Calu3 (cell line): ENCODE results near the gene SYNDIG1L. TPM values are rescaled to one million over a fixed set of nuclear protein-coding genes. Genes with fewer than 3 reads are reported as not detected.
"Not testable (repeated sequence)": the region's sequence is repeated elsewhere in the genome, so short reads cannot be mapped to it uniquely, and the experiment has no call there.

Experiments
- BruUV-seq: library from RNA; stranded (reverse); fragments of 400-500 nt; replicated peaks from 2 replicates; lab custom pipeline; 2021; lab: Mats Ljungman, UMichigan
- CTCF ChIA-PET: fragments of 300-600 bp; sonication (Branson Sonifier 250); formaldehyde crosslinking; loops from one replicate; lab custom pipeline; 2022; ENCODE audit warnings: antibody characterized with exemption; lab: Charles Lee
- DNase-seq: peaks from one replicate; pipeline ENCODE4 v3.0.0; 2022
- H3K27ac Mint-ChIP-seq: one replicate; pipeline ENCODE4 v1.8.0; 2022; ENCODE audit warnings: mixed read lengths; ENCODE audit not compliant: unreplicated experiment
- H3K27me3 Mint-ChIP-seq: one replicate; pipeline ENCODE4 v1.8.0; 2022; ENCODE audit warnings: mixed read lengths; ENCODE audit not compliant: unreplicated experiment
- H3K36me3 Mint-ChIP-seq: one replicate; pipeline ENCODE4 v1.8.0; 2022; ENCODE audit warnings: mild to moderate bottlenecking, moderate library complexity, mixed read lengths; ENCODE audit not compliant: insufficient read depth, unreplicated experiment
- H3K4me1 Mint-ChIP-seq: one replicate; pipeline ENCODE4 v1.8.0; 2022; ENCODE audit warnings: mild to moderate bottlenecking, low read depth, mixed read lengths; ENCODE audit not compliant: unreplicated experiment
- H3K4me3 Mint-ChIP-seq: one replicate; pipeline ENCODE4 v1.8.0; 2022; ENCODE audit warnings: mild to moderate bottlenecking, low read depth, moderate library complexity, mixed read lengths; ENCODE audit not compliant: unreplicated experiment
- H3K9me3 Mint-ChIP-seq: one replicate; pipeline ENCODE4 v1.8.0; 2022; ENCODE audit warnings: low read depth, mixed read lengths; ENCODE audit not compliant: unreplicated experiment
- intact Hi-C: fragments of 100-400 bp; cut with micrococcal nuclease; formaldehyde crosslinking; loops from one replicate; pipeline ENCODE4 v1.10.0; 2022; ENCODE audit not compliant: unreplicated experiment
- total RNA-seq: library from RNA; stranded (reverse); gene quantifications from 2 replicates; pipeline ENCODE4 v1.2.3, GENCODE V29; 2022
- TF ChIP-seq, protein P1 (sequence below): fragments of 200-600 bp; IDR thresholded peaks from one replicate; pipeline ENCODE4 v1.8.0; 2022; ENCODE audit warnings: antibody characterized with exemption; ENCODE audit not compliant: unreplicated experiment

SYNDIG1L gene
- total RNA-seq, 1 experiment from 2014 or later: not detected

DNA sequence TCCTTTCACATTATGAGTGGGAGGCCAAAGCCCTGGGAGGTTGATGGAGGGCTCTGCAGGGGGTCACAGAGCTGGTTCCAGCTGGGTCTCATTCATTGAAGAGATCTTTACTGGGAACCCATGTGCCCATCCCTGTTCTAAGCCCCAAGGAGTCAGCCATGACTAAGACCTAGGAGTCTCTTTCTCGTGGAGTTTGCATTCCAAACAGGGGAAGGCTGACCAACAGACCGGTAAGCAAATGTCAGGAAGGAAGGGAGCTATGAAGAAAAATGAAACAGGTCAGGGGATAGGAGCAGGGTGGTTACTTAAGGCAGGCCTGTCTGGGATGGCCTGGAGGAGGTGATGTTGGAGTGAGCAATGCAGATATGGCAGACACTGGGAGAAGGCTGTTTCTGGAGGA lies 31.5 kb downstream of the SYNDIG1L start:
- no peaks in the 10 kb centered on the region for H3K4me1 Mint-ChIP-seq
- CTCF ChIA-PET: interaction anchor here (1.5 kb wide), 1 partner anchor 25 kb away, joined by 6 read pairs; no protein-coding TSS in a partner anchor
- no peaks in the 10 kb centered on the region for H3K9me3 Mint-ChIP-seq
- no peak overlapping the region for H3K27ac Mint-ChIP-seq
- no TSS peak for BruUV-seq
- no peaks in the 10 kb centered on the region for H3K36me3 Mint-ChIP-seq
- no peak for DNase-seq
- TF ChIP-seq, protein P1, sequence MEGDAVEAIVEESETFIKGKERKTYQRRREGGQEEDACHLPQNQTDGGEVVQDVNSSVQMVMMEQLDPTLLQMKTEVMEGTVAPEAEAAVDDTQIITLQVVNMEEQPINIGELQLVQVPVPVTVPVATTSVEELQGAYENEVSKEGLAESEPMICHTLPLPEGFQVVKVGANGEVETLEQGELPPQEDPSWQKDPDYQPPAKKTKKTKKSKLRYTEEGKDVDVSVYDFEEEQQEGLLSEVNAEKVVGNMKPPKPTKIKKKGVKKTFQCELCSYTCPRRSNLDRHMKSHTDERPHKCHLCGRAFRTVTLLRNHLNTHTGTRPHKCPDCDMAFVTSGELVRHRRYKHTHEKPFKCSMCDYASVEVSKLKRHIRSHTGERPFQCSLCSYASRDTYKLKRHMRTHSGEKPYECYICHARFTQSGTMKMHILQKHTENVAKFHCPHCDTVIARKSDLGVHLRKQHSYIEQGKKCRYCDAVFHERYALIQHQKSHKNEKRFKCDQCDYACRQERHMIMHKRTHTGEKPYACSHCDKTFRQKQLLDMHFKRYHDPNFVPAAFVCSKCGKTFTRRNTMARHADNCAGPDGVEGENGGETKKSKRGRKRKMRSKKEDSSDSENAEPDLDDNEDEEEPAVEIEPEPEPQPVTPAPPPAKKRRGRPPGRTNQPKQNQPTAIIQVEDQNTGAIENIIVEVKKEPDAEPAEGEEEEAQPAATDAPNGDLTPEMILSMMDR: no peak
- intact Hi-C loops: no loop called here
- H3K4me3 Mint-ChIP-seq: no peak overlapping the region
- peaks cover 97% of the 10 kb centered on the region for H3K27me3 Mint-ChIP-seq

DNA sequence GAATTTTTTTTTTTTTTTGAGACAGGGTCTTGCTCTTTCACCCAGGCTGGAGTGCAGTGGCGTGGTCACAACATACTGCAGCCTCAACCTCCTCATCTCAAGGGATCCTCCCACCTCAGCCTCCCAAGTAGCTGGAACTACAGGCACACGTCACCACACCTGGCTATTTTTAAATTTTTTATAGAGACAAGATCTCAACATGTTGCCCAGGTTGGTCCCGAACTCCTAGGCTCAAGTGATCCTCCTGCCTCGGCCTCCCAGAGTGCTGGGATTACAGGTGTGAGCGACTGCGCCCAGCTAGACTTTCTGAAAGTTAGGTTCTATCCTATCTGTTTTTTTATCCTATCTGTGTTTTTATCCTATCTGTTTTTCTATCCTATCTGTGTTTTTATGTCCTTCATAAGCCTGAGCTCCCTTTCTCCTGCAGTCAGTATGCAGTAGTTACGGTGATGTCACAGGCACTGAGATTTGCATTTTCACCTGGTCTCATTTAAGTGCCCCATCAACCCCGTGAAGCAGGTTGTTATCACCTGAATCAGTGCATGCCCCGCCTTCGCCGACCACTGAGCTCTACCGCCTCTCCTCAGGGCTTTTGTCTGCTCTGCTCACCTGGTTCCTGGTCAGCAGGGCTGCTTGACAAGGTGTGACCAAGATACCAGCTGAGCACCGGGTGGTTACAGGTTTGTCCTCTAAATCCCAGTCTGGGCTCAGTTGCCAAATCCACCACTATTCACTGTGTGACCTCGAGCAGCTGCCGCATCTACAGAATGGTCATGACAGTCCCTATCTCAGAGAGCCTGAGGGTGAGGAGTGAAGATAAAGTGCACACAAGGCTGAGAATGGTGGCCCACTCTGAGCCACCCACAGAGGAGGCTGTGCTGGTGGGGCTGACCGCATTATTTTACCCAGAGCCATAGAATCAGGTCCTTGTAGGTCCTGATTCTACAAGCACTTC lies 33.1 kb downstream of the SYNDIG1L start:
- no peak overlapping the region for H3K27ac Mint-ChIP-seq
- BruUV-seq: no TSS peak
- intact Hi-C loops: no loop called here
- no peak for DNase-seq
- CTCF ChIA-PET: interaction anchor here (0.8 kb wide), 1 partner anchor 360 kb away, joined by 7 read pairs; no protein-coding TSS in a partner anchor
- no peaks in the 10 kb centered on the region for H3K4me1 Mint-ChIP-seq
- TF ChIP-seq, protein P1: no peak
- peaks cover 97% of the 10 kb centered on the region for H3K27me3 Mint-ChIP-seq
- H3K9me3 Mint-ChIP-seq: no peaks in the 10 kb centered on the region
- H3K36me3 Mint-ChIP-seq: no peaks in the 10 kb centered on the region
- no peak overlapping the region for H3K4me3 Mint-ChIP-seq

DNA sequence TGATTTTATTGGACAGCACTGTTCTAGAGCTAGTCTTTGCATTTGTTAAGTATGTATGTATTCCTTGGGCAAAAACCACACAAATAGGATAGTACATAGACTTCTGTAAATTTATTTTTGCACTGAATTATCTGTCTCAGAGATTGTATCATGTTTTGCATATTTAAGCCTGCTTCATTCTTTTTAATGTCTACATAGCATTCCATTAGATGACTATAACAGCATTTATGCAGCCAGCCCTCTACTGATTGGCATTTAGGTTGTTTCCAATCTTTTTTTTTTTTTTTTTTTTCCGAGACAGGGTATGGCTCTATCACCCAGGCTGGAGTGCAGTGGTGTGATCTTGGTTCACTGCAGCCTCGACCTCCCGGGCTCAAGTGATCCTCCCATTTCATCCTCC lies 34.5 kb downstream of the SYNDIG1L start:
- Mint-ChIP-seq H3K27ac (no peak overlapping the region), H3K9me3 (no peaks in the 10 kb centered on the region), H3K4me1 (no peaks in the 10 kb centered on the region), H3K27me3 (peaks cover 97% of the 10 kb centered on the region), H3K4me3 (no peak overlapping the region), H3K36me3 (no peaks in the 10 kb centered on the region)
- BruUV-seq: no TSS peak
- DNase-seq: no peak
- CTCF ChIA-PET: interaction anchor here (1.2 kb wide), 1 partner anchor 9 kb away, joined by 4 read pairs; no protein-coding TSS in a partner anchor
- intact Hi-C loops: no loop called here
- TF ChIP-seq, protein P1: no peak

DNA sequence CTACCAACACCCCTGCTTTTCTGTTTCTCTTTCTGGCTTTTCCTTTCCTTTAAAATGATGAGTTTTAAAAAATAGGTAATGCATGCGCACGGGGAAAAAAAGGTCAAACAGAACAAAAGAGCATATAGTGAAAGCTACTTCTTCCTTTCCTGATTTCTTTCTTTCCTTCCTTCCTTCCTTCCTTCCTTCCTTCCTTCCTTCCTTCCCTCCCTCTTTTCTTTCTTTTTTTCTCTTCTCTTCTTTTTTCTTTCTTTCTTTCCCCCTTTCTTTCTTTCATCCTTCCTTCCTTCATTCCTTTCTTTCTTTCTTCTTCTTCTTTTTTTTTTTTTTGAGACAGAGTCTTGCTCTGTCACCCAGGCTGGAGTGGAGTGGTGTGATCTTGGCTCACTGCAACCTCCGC lies 35.5 kb downstream of the SYNDIG1L start:
- CTCF ChIA-PET, H3K27ac Mint-ChIP-seq, H3K36me3 Mint-ChIP-seq, H3K9me3 Mint-ChIP-seq, H3K4me1 Mint-ChIP-seq, DNase-seq, BruUV-seq, intact Hi-C loops, H3K4me3 Mint-ChIP-seq: not testable (repeated sequence)
- peaks cover 97% of the 10 kb centered on the region for H3K27me3 Mint-ChIP-seq
